ENCODE measurements around the gene SLC30A3. TPM values are rescaled to one million over a fixed set of nuclear protein-coding genes. Genes with fewer than 3 reads are reported as not detected.

The SLC30A3 gene
- total and polyA plus RNA-seq, 2 of the 4 experiments (the other 2 are of a cell fraction) = 0.15 TPM; not detected in 1

DNA sequence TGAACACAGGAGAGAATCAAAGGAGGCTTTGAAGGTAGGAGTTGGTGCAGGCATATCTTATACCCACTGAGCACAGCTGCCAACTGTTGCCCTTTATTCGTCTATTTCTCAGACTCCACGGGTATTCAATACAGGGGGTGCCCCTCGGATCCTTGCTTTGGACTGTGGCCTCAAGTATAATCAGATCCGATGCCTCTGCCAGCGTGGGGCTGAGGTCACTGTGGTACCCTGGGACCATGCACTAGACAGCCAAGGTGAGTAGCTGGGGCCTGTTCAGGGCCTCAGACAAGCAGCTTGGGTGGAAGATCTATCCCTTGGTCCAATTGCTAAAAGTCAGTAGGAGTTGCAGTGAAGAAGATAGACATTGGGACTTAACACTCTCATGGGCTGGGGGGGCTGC, 40.4 kb downstream of the SLC30A3 start:
- ChIA-PET POLR2A (ENCODE audit: unreplicated experiment) (no interaction called here), CTCF (no interaction called here)
- no peak overlapping the region for H3K27ac ChIP-seq (ENCODE audit: insufficient read depth, low read length)
- no peak overlapping the region for H4K5ac ChIP-seq (ENCODE audit: low read depth, low read length)
- no TSS peak for BruUV-seq (replicated peaks)
- H2AFZ ChIP-seq (replicated peaks; ENCODE audit: low read length, poor library complexity) = no peak overlapping the region
- no peak overlapping the region for H3K4ac ChIP-seq (ENCODE audit: low read depth, low read length)
- no peaks in the 10 kb centered on the region for H4K20me1 ChIP-seq (ENCODE audit: insufficient read depth, low read length)
- H3K23ac ChIP-seq (ENCODE audit: low read depth, low read length) = no peak overlapping the region
- H2BK5ac ChIP-seq (ENCODE audit: low read depth, low read length, poor library complexity, severe bottlenecking) = no peak overlapping the region
- H3K9me1 ChIP-seq (ENCODE audit: insufficient read depth, low read length) = no peaks in the 10 kb centered on the region; the same call in 1 of the 2 replicates
- no peak overlapping the region for H3K4me2 ChIP-seq (ENCODE audit: low read depth, low read length)
- H3K14ac ChIP-seq (replicated peaks; ENCODE audit: low read depth, low read length) = no peak overlapping the region
- H4K8ac ChIP-seq (ENCODE audit: low read depth in 2 of 2, low read length in 2 of 2) = no peak overlapping the region
- H2BK15ac ChIP-seq (ENCODE audit: low read depth, low read length) = no peak overlapping the region
- 100% methylated on average over 3 of the region's 5 CpGs; no CpG with 5 or more reads in 1 of the 2 experiments for WGBS, 2 experiments (ENCODE audit: extremely low coverage in 2 of 2, insufficient read length in 1 of 2)
- dilution Hi-C loops (cut with HindIII; ENCODE audit: low sequenced_read_pairs, unreplicated experiment) (no loop called here), in situ Hi-C loops (cut with MboI; ENCODE audit: low sequenced_read_pairs) (no loop called here), intact Hi-C loops (cut with micrococcal nuclease) (no loop called here)
- H3K18ac ChIP-seq (ENCODE audit: low read depth, low read length) = no peak overlapping the region
- no peak overlapping the region for H2BK20ac ChIP-seq (ENCODE audit: low read depth, low read length)
- ATAC-seq (ENCODE audit: low read depth) (no peak), DNase-seq (no peak)
- H3K9ac ChIP-seq (ENCODE audit: low read depth, low read length) = no peak overlapping the region
- H3K9me3 ChIP-seq (ENCODE audit: control insufficient read depth, insufficient read depth, low read length) = no peaks in the 10 kb centered on the region
- H3K4me1 ChIP-seq (ENCODE audit: control insufficient read depth, insufficient read depth, low read length) = peaks cover 2% of the 10 kb centered on the region; the same call in 1 of the 2 replicates
- H2BK120ac ChIP-seq (ENCODE audit: low read depth, low read length) = no peak overlapping the region
- no peaks in the 10 kb centered on the region for H3K27me3 ChIP-seq (ENCODE audit: control insufficient read depth, insufficient read depth, low read length)
- no peak overlapping the region for H3K4me3 ChIP-seq (ENCODE audit: insufficient read depth, low read depth, low read length)
- TF ChIP-seq POLR2A (IDR thresholded peaks at IDR 0.05; ENCODE audit: low read depth, low read length) = no peak
- TF ChIP-seq RAD21 (IDR thresholded peaks at IDR 0.05; ENCODE audit: low read length) = no peak
- no peak overlapping the region for H3K56ac ChIP-seq (ENCODE audit: extremely low read depth, insufficient read depth, low read length)
- H3K79me1 ChIP-seq (ENCODE audit: low read depth in 1 of 2, low read length in 2 of 2) = peaks cover 17 to 31% of the 10 kb centered on the region in 2 experiments
- H2AK5ac ChIP-seq (ENCODE audit: low read depth, low read length) = no peak overlapping the region
- no peak overlapping the region for H4K91ac ChIP-seq (ENCODE audit: insufficient read depth, low read depth, low read length)
- H3K36me3 ChIP-seq (ENCODE audit: control insufficient read depth, insufficient read depth, low read length) = peaks cover 51% of the 10 kb centered on the region
- H2AK9ac ChIP-seq (replicated peaks; ENCODE audit: low read depth, low read length, poor library complexity) = no peak overlapping the region

Data from IMR-90 (cell line).